Renal cortical epithelial cell (primary cell): Measurements from ENCODE around the gene IKBKG. TPM values are rescaled to one million over a fixed set of nuclear protein-coding genes. Genes with fewer than 3 reads are reported as not detected.
A peak's percentile ranks its signal among the peaks of the same experiment; 100 is the strongest.
"Not testable (repeated sequence)": the region's sequence is repeated elsewhere in the genome, so short reads cannot be mapped to it uniquely, and the experiment has no call there.

Experiments
- DNase-seq: peaks from one replicate; pipeline ENCODE4 v3.0.0-alpha.2; 2011; ENCODE audit warnings: low read depth
- total RNA-seq: library from RNA; depleted of rRNA; stranded (reverse); fragments of >200 nt; gene quantifications from 2 replicates; pipeline ENCODE4 v1.2.3, GENCODE V29; 2014

The IKBKG gene
- 14.9 and 17.9 TPM in 2 replicates for total RNA-seq

GRCh38 chrX:154547245-154548027 is at the start of gene IKBKG:
Gene IKBKG, plus strand, starts transcription at chrX:154547620. Its CDS starts 4,383 bp downstream, at chrX:154552003.
- peak; percentile 63 for DNase-seq

GRCh38 chrX:154501423-154501822 is 46.0 kb upstream of the IKBKG start:
- DNase-seq: not testable (repeated sequence)

GRCh38 chrX:154502098-154502497 is 45.3 kb upstream of the IKBKG start:
- no peak for DNase-seq

GRCh38 chrX:154502989-154503388 is 44.4 kb upstream of the IKBKG start:
- no peak for DNase-seq

- DNase-seq: no peak
These were observed 41.7 kb upstream of the IKBKG start for GRCh38 chrX:154505734-154506133.

- no peak for DNase-seq
These were observed 40.7 kb upstream of the IKBKG start for GRCh38 chrX:154506483-154507332.

GRCh38 chrX:154507673-154508383 is 39.6 kb upstream of the IKBKG start:
- DNase-seq: no peak

GRCh38 chrX:154508384-154508745 is 39.1 kb upstream of the IKBKG start:
- no peak for DNase-seq

GRCh38 chrX:154509455-154509854 is 38.0 kb upstream of the IKBKG start:
- DNase-seq: no peak

- no peak for DNase-seq
These were observed 35.7 kb upstream of the IKBKG start for GRCh38 chrX:154511761-154512160.

GRCh38 chrX:154512879-154513553 is 34.4 kb upstream of the IKBKG start:
- DNase-seq: no peak

GRCh38 chrX:154513716-154514115 is 33.7 kb upstream of the IKBKG start:
- no peak for DNase-seq

- DNase-seq: no peak
These were observed 32.1 kb upstream of the IKBKG start for GRCh38 chrX:154515090-154515965.

GRCh38 chrX:154515966-154516655 is 31.3 kb upstream of the IKBKG start, which contains the start of gene FAM3A:
Gene FAM3A, minus strand, starts transcription at chrX:154516232. Its CDS starts 460 bp downstream, at chrX:154515772.
- DNase-seq: peak; percentile 57

GRCh38 chrX:154516656-154517100 is 30.7 kb upstream of the IKBKG start:
- DNase-seq: peak; percentile 63

- no peak for DNase-seq
These were observed 30.2 kb upstream of the IKBKG start for GRCh38 chrX:154517101-154517781.

GRCh38 chrX:154519389-154519788 is 28.0 kb upstream of the IKBKG start:
- DNase-seq: no peak

GRCh38 chrX:154525606-154526490 is 21.6 kb upstream of the IKBKG start:
- DNase-seq: no peak
